Esophagus squamous epithelium (tissue), 4 donors: ENCODE measurements around the gene SLC9A9.

Source experiments
- CTCF ChIP-seq, 6 experiments: fragments of 450-650 bp in 4 of 6; fragments of 200-600 bp in 2 of 6; sonication (generic) in 2 of 6; IDR thresholded peaks; one replicate each; pipeline ENCODE4 v1.5.1; 2016 to 2019; ENCODE audit warnings: antibody characterized with exemption in 6 of 6, mild to moderate bottlenecking in 4 of 6, moderate library complexity in 4 of 6
- POLR2A ChIP-seq, 4 donors: fragments of 450-650 bp; IDR thresholded peaks; one replicate each; pipeline ENCODE4 v1.6.1; 2017; ENCODE audit warnings: antibody characterized with exemption in 4 of 4, mild to moderate bottlenecking in 4 of 4, moderate library complexity in 3 of 4

GRCh38 chr3:143753456-143753855 lies 94.8 kb downstream of the SLC9A9 start:
- no peak for TF ChIP-seq CTCF (IDR thresholded peaks at IDR 0.05)
- TF ChIP-seq POLR2A (IDR thresholded peaks at IDR 0.05), result no peak
